HEK293T (cell line): Measurements from ENCODE around the gene PTPN1.

Source experiments
- BHLHE40 ChIP-seq: fragments of 450-650 bp; IDR thresholded peaks from 2 replicates; pipeline ENCODE4 v1.6.1; 2016; ENCODE audit warnings: mild to moderate bottlenecking, moderate library complexity, borderline replicate concordance
- FOXA1 ChIP-seq: fragments of 450-650 bp; IDR thresholded peaks from 2 replicates; pipeline ENCODE4 v1.6.1; 2016; ENCODE audit warnings: mild to moderate bottlenecking
- HDGF ChIP-seq: fragments of 450-650 bp; IDR thresholded peaks from 2 replicates; pipeline ENCODE4 v1.6.1; 2017; ENCODE audit warnings: antibody characterized with exemption, borderline replicate concordance

GRCh38 chr20:50598074-50598473 is 87.9 kb downstream of the PTPN1 start:
- no peak for TF ChIP-seq BHLHE40
- no peak for TF ChIP-seq HDGF
- no peak for TF ChIP-seq FOXA1
